ENCODE results near the gene KPTN.
A peak's percentile ranks its signal among the peaks of the same experiment; 100 is the strongest.
"Not testable (repeated sequence)": the region's sequence is repeated elsewhere in the genome, so short reads cannot be mapped to it uniquely, and the experiment has no call there.

The KPTN gene

DNA sequence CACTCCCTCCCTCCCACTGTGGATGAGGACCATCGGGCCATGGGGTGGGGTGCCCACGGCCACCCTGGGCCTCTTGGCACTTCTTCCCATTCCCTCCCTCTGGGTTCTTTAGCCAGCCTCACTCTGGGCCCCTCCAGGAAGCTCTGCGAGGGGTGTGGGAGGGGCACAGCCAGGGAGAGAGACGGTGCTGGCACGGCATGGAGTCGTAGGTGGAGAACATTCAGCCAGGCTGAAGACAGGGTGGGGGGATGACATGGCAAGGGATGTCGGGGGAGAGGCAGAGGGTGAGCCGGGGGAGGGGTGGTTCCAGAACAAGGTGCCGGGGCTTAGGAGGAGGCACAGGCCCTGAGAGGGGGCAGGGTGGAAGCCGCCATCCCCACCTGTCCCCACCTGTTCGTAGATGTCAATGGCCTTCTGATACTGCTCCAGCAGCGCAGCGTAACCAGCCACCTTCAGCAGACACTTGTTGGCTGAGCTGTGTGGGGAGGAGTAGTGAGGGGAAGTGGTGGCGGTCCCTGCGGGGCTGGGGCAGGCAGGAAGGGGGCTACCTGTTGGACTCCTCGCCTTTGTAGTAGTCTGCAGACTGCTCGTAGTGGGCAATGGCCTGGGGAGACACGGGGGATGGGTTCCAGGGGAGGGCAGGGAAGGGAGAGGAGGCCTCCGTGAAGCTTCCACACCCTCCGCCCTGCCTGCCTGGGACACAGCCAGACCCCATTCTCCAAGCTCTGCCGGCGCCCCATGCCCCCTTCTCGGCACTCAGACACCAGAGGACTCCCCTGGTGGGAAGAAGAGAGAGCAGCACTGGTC is 8.8 kb upstream of the KPTN start:
- H3K27me3 ChIP-seq (ENCODE audit: insufficient read depth, low read length), result no peaks in the 10 kb centered on the region
- H3K9me3 ChIP-seq (ENCODE audit: low read length), result no peaks in the 10 kb centered on the region
- no peak overlapping the region for H3K4me3 ChIP-seq (ENCODE audit: low read length)
- H3K36me3 ChIP-seq (ENCODE audit: insufficient read depth, low read length), result peaks cover 51% of the 10 kb centered on the region
- H2AFZ ChIP-seq (ENCODE audit: low read depth, low read length), result no peak overlapping the region
- no peaks in the 10 kb centered on the region for H3K4me1 ChIP-seq (ENCODE audit: insufficient read depth, low read length)

DNA sequence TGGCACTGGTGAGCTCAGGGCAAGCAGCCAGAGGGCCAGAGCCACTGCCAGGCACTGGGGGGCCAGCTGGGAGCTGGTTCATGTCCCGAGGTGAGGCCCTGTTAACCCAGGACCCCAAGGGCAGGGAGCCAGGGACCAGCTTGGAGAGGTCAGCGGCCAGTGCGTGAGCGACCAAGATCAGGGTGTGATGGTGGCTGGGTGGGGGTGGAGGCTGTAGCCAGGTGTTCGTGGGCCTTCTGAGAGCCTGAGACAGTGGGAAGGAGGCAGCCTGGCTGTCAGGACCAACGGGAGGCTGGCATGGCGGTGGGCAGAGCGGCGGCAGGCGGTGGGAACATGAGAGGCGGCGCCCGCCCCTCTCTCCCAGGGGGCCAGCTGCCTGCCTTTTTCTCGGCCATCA is 8.1 kb upstream of the KPTN start:
- no peaks in the 10 kb centered on the region for H3K4me1 ChIP-seq (ENCODE audit: insufficient read depth, low read length)
- H2AFZ ChIP-seq (ENCODE audit: low read depth, low read length), result no peak overlapping the region
- H3K4me3 ChIP-seq (ENCODE audit: low read length), result no peak overlapping the region
- peaks cover 45% of the 10 kb centered on the region for H3K36me3 ChIP-seq (ENCODE audit: insufficient read depth, low read length)
- H3K27me3 ChIP-seq (ENCODE audit: insufficient read depth, low read length), result no peaks in the 10 kb centered on the region
- no peaks in the 10 kb centered on the region for H3K9me3 ChIP-seq (ENCODE audit: low read length)

DNA sequence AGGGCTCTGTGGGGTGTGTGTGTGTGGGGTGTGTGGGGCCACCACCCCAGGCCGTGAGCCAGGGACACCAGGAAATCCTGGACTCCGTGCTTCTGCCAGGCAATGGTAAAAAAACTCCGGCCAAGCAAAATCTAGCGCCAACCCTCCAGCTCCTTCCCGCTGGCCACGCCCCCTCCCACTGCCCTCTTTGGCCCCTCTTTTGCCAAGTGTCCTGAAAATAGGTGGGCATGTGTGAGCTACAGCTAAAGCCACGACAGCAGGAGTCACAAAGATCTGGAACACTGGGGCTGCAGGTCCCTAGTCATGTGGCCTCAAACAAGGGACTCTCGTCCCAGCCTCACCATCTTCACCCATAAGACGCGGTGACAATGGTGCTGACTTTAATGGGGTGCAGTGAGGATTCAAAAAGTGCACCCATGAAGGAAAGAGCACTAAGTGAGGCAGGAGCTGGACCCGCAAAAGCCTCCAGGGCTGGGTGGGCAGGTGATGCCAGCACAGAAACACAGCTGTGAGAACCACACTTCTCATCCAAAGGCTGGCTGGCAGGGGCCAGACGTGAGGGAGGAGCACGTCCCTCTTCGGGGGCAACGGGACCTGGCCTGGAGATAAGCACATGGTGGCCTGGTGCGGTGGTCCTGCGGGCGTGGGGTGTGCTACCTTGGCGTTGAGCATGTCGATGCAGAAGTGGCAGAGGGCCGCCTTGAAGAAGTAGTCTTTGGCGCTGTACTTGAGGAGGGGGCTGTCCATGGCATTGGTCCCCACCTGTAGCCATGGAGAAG is 7.5 kb upstream of the KPTN start:
- Histone ChIP-seq H3K9me3 (ENCODE audit: low read length) (no peaks in the 10 kb centered on the region), H2AFZ (ENCODE audit: low read depth, low read length) (no peak overlapping the region), H3K36me3 (ENCODE audit: insufficient read depth, low read length) (peaks cover 44% of the 10 kb centered on the region), H3K4me1 (ENCODE audit: insufficient read depth, low read length) (peaks cover 5% of the 10 kb centered on the region), H3K4me3 (ENCODE audit: low read length) (no peak overlapping the region), H3K27me3 (ENCODE audit: insufficient read depth, low read length) (no peaks in the 10 kb centered on the region)

DNA sequence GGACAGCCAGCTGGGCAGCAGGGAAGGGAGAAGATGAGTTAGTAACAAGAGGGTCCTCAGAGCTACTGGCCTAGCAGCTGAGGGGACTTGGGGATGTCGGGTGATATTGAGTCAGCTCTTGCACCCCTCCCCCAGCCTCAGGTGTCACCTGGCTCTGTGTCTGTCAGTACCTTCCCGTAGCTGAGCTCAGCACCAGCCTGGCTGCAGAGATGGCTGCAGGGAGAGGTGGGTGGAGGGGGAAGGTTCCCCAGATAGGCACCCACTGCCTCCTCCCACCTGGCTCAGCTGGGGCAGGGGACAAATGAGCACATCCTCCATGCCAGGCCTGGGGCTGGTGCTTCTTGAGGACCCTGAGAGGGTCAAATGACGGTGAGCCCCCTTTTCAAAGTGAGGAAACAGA is 6.8 kb upstream of the KPTN start:
- Histone ChIP-seq H3K4me1 (ENCODE audit: insufficient read depth, low read length) (peaks cover 6% of the 10 kb centered on the region), H2AFZ (ENCODE audit: low read depth, low read length) (no peak overlapping the region), H3K27me3 (ENCODE audit: insufficient read depth, low read length) (no peaks in the 10 kb centered on the region), H3K9me3 (ENCODE audit: low read length) (no peaks in the 10 kb centered on the region), H3K4me3 (ENCODE audit: low read length) (no peak overlapping the region), H3K36me3 (ENCODE audit: insufficient read depth, low read length) (peaks cover 44% of the 10 kb centered on the region)

DNA sequence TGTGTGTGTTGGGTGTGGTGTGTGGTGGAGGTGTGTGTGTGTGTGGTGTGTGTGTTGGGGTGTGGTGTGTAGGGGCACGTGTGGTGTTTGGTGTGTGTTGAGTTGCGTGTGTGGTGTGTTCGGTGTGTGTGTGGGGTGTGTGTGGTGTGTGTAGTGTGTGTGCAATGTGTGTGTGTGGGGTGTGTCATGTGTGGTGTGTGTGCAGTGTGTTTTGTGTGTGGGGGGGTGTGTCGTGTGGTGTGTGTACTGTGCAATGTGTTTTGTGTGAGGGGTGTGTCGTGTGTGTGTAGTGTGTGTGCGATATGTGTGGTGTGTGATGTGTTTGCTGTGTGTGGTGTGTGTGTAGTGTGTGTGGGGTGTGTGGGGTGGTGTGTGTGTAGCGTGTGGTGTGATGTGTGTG is 6.0 kb upstream of the KPTN start:
- no peak overlapping the region for H3K4me3 ChIP-seq (ENCODE audit: low read length)
- peaks cover 44% of the 10 kb centered on the region for H3K36me3 ChIP-seq (ENCODE audit: insufficient read depth, low read length)

DNA sequence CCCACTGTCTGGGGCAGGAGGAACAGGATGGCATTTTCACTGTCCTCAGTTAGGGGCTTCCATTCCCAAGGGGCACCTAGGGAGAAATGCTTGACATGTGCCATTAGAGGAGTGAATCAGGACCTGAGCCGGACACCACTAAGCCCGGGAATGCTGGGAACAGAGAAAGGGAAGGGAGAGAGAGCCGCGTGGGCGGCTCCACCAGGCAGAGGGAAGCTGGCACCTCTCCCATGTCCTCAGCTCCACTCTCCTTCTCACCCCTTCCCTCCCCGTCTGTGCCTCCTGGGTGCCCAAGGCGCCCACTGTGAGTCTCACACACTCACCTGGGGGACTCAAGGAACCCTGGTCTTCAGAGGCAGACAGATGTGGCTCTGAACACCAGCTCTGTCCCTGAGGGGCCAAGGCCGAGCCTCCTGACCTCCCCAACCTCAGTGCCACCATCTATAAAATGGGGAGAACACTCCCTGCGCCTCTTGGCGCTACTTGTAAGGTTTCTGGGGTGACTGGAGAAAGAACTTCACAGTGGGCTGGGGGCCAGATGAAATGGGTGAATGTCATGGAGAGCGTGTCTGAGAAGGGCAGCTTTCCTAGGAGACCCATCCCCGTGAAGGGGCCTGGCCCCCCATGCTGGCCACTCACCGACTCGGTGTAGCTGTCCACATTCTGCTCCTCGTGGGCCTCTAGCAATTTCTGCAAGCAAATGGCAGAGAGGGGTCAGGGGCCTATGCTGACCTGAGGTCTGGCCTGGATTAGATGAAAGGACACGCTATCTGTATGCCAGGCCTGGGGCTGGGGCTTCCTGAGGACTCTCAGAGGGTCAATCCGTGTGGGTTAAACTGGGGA is 5.3 kb upstream of the KPTN start:
- H3K27me3 ChIP-seq (ENCODE audit: insufficient read depth, low read length), result no peaks in the 10 kb centered on the region
- H3K9me3 ChIP-seq (ENCODE audit: low read length), result no peaks in the 10 kb centered on the region
- peaks cover 6% of the 10 kb centered on the region for H3K4me1 ChIP-seq (ENCODE audit: insufficient read depth, low read length)
- H3K36me3 ChIP-seq (ENCODE audit: insufficient read depth, low read length), result peaks cover 44% of the 10 kb centered on the region
- no peak overlapping the region for H3K4me3 ChIP-seq (ENCODE audit: low read length)
- no peak overlapping the region for H2AFZ ChIP-seq (ENCODE audit: low read depth, low read length)

More for the DNA sequence above, 6.0 kb upstream of the KPTN start:
- Histone ChIP-seq H3K27me3 (ENCODE audit: insufficient read depth, low read length) (no peaks in the 10 kb centered on the region), H2AFZ (ENCODE audit: low read depth, low read length) (no peak overlapping the region), H3K4me1 (ENCODE audit: insufficient read depth, low read length) (peaks cover 6% of the 10 kb centered on the region), H3K9me3 (ENCODE audit: low read length) (no peaks in the 10 kb centered on the region)

DNA sequence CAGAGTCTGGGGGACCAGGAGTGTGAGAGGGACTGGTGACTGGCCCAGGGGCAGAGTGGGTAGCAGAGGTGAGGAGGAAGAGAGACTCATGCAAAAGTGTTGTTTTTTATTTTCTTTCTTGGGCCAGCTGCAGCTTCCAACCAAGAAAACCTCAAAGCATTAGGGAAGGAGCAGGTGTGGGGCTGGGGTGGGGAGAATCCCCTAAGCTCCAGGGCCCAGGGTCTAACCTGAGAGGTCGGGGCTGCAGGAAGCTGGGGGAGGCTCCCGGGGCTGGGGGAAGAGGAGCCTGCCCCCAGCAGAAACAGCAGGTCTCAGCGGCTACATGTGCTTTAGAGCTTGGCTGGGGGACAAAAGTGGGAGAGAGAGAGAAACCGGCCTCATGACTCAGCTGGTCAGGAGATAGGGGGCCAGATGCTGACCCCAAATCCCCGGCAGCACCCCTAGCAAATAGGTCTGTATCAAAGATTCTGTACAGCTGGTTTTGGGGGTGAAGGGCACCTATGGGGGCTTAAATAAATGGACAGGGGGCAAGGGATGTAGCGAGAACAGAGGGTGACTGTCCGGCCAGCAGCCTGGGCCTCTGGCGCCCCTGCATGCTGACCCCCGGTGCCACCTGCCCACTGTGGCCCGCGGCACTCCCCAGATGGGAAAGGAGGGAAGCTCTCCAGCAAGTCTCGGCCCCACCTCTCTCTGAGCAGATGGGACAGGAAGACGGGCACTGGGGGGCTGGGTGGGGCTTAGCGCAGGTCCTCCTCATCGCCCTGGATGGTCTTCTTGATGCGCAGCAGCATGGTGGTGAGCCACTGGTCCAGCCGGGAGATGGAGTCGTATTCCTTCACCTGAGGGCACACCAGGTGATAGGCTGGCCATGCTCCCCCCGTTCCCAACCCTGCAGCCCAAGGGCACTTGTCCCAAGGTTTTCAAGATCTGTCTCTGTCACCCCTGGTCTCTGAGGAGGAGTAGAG is 3.8 kb upstream of the KPTN start:
- Histone ChIP-seq H3K36me3 (ENCODE audit: insufficient read depth, low read length) (peaks cover 35% of the 10 kb centered on the region), H3K4me1 (ENCODE audit: insufficient read depth, low read length) (peaks cover 6% of the 10 kb centered on the region), H3K27me3 (ENCODE audit: insufficient read depth, low read length) (no peaks in the 10 kb centered on the region), H3K4me3 (ENCODE audit: low read length) (no peak overlapping the region), H2AFZ (ENCODE audit: low read depth, low read length) (no peak overlapping the region), H3K9me3 (ENCODE audit: low read length) (no peaks in the 10 kb centered on the region)

DNA sequence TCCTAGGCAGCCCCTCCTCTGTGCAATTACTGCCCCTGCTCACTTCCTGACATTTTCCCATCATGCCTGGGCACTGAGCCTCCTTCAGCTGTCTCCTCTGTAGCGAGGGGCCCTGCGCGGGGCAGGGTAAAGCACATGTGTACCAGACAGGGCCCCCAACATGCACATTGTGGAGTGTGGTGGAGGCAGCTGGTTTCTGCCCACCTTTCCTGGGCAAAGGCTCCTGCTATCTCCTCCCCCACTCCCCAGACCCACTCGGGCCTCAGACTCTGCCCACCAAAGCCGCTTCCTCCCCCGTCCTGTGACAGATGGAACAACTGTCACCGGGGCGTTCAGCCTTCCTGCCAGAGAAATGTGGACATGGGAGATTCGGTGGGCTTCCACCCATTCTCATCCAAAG is 2.9 kb upstream of the KPTN start:
- Histone ChIP-seq H3K36me3 (ENCODE audit: insufficient read depth, low read length) (peaks cover 28% of the 10 kb centered on the region), H2AFZ (ENCODE audit: low read depth, low read length) (no peak overlapping the region), H3K4me3 (ENCODE audit: low read length) (no peak overlapping the region), H3K27me3 (ENCODE audit: insufficient read depth, low read length) (no peaks in the 10 kb centered on the region), H3K9me3 (ENCODE audit: low read length) (no peaks in the 10 kb centered on the region), H3K4me1 (ENCODE audit: insufficient read depth, low read length) (peaks cover 6% of the 10 kb centered on the region)

DNA sequence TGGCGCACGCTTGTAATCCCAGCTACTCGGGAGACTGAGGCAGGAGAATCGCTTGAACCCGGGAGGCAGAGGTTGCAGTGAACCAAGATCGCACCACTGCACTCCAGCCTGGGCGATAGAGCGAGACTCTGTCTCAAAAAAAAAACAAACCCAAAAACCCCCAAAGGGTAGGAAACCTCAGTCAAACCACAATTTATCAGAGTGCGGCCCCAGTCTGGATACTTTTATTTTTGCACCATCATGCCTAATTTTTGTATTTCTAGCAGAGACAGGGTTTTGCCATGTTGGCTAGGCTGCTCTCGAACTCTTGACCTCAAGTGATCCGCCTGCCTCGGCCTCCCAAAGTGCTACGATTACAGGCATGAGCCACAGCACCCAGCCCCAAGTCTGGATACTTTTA is 2.2 kb upstream of the KPTN start:
- H3K27me3 ChIP-seq (ENCODE audit: insufficient read depth, low read length); H3K4me3 ChIP-seq (ENCODE audit: low read length); H3K9me3 ChIP-seq (ENCODE audit: low read length); H3K4me1 ChIP-seq (ENCODE audit: insufficient read depth, low read length); H2AFZ ChIP-seq (ENCODE audit: low read depth, low read length): not testable (repeated sequence)
- peaks cover 22% of the 10 kb centered on the region for H3K36me3 ChIP-seq (ENCODE audit: insufficient read depth, low read length)

DNA sequence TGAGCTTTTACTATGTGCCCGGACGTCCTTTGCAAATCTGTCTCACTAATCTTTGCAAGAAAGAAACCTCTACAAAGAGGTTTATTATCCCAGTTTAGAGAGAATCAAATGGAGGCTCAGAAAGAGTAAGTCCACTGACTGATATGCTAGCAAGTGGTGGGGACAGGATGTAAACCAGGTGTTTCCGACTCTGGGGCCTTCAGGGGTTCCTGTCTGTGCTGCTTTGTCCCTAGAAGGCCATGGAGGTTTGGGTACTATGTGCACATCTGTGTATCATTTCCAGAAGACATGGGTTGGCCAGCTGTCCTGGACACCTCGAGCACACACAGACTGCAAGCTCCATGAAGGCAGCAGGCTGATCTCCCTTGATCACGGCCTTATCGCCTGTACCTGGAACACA is 1.2 kb upstream of the KPTN start:
- H3K4me3 ChIP-seq (ENCODE audit: low read length), result no peak overlapping the region
- peaks cover 16% of the 10 kb centered on the region for H3K36me3 ChIP-seq (ENCODE audit: insufficient read depth, low read length)
- no peaks in the 10 kb centered on the region for H3K27me3 ChIP-seq (ENCODE audit: insufficient read depth, low read length)
- no peak overlapping the region for H2AFZ ChIP-seq (ENCODE audit: low read depth, low read length)
- H3K9me3 ChIP-seq (ENCODE audit: low read length), result no peaks in the 10 kb centered on the region
- peaks cover 6% of the 10 kb centered on the region for H3K4me1 ChIP-seq (ENCODE audit: insufficient read depth, low read length)

DNA sequence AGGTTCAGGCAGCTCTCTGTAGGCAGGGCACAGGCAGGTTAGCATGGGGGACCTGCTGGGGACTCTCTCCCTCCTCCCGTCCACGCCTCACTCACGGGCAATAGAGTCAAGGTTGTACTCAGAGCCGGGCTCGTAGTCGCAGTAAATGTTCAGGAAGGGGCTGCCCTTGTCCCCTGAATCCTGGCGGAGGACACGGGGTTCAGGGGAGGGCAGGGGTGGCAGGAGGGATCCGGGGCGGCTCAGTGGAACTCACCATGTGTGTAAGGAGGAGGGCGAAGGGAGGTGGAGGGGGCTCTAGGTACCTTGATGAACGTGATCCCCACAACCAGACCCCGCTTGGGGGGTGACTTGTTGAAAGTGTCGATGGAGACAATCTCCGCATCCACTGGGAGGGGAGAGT is 819 bp downstream of the KPTN start:
- peaks cover 2% of the 10 kb centered on the region for H3K9me3 ChIP-seq (ENCODE audit: low read length)
- no peak overlapping the region for H2AFZ ChIP-seq (ENCODE audit: low read depth, low read length)
- H3K4me1 ChIP-seq (ENCODE audit: insufficient read depth, low read length), result peaks cover 6% of the 10 kb centered on the region
- H3K36me3 ChIP-seq (ENCODE audit: insufficient read depth, low read length), result peaks cover 1% of the 10 kb centered on the region
- H3K4me3 ChIP-seq (ENCODE audit: low read length), result peak overlapping the region; percentile 83
- no peaks in the 10 kb centered on the region for H3K27me3 ChIP-seq (ENCODE audit: insufficient read depth, low read length)

DNA sequence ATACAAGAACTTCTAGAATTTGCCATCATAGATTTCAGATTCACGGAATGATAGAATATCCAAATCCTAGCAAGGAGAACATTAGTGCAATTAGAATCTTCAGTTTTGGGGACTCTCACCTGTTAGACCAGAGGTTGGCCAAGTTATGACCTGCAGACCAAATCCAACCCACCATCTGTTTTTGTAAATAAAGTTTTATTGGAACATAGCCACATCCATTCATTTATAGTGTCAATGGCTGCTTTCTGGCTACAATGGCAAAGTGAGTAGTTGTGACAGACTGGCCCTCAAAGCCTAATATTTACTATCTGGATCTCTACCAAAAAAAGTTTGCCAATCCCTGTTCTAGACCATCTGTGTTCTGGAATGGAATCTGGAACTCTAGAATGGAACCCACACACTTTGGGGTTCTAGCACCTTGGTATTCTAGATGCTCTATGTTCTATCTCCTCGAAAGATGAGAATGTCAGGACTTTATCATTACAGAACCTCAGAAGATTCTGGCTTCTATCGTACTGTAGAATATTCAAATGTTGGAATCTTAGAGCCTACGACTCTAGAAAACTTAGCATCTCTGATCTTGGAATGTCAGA is 2.5 kb downstream of the KPTN start:
- Histone ChIP-seq H2AFZ (ENCODE audit: low read depth, low read length) (no peak overlapping the region), H3K4me3 (ENCODE audit: low read length) (no peak overlapping the region), H3K36me3 (ENCODE audit: insufficient read depth, low read length) (no peaks in the 10 kb centered on the region), H3K9me3 (ENCODE audit: low read length) (peaks cover 2% of the 10 kb centered on the region), H3K4me1 (ENCODE audit: insufficient read depth, low read length) (peaks cover under 1% of the 10 kb centered on the region), H3K27me3 (ENCODE audit: insufficient read depth, low read length) (no peaks in the 10 kb centered on the region)

Data from neuron (in vitro differentiated cells).